ENCODE data around the gene BUB1B.
A peak's percentile ranks its signal among the peaks of the same experiment; 100 is the strongest.

BUB1B gene

GRCh38 chr15:40265875-40266274 is 105.0 kb downstream of the BUB1B start:
- no peak for DNase-seq (ENCODE audit: low read depth)
- no peak overlapping the region for H3K4me3 ChIP-seq (ENCODE audit: control insufficient read depth, low read depth, low read length)
- no peak for TF ChIP-seq CTCF (IDR thresholded peaks at IDR 0.05; ENCODE audit: control insufficient read depth, insufficient read depth, low read depth, low read length, missing control alignments)

GRCh38 chr15:40266828-40267304 is 106.0 kb downstream of the BUB1B start:
- peak; percentile 85 for DNase-seq (ENCODE audit: low read depth)
- no peak for TF ChIP-seq CTCF (IDR thresholded peaks at IDR 0.05; ENCODE audit: control insufficient read depth, insufficient read depth, low read depth, low read length, missing control alignments)
- no peak overlapping the region for H3K4me3 ChIP-seq (ENCODE audit: control insufficient read depth, low read depth, low read length)

- no peak for DNase-seq (ENCODE audit: low read depth)
- no peak overlapping the region for H3K4me3 ChIP-seq (ENCODE audit: control insufficient read depth, low read depth, low read length)
- no peak for TF ChIP-seq CTCF (IDR thresholded peaks at IDR 0.05; ENCODE audit: control insufficient read depth, insufficient read depth, low read depth, low read length, missing control alignments)
Measured at GRCh38 chr15:40267670-40268069, 106.8 kb downstream of the BUB1B start.

GRCh38 chr15:40269604-40270003 is 108.7 kb downstream of the BUB1B start:
- no peak for DNase-seq (ENCODE audit: low read depth)
- TF ChIP-seq CTCF (IDR thresholded peaks at IDR 0.05; ENCODE audit: control insufficient read depth, insufficient read depth, low read depth, low read length, missing control alignments): no peak
- H3K4me3 ChIP-seq (ENCODE audit: control insufficient read depth, low read depth, low read length): no peak overlapping the region

GRCh38 chr15:40270246-40270995 is 109.6 kb downstream of the BUB1B start:
- TF ChIP-seq CTCF (IDR thresholded peaks at IDR 0.05; ENCODE audit: control insufficient read depth, insufficient read depth, low read depth, low read length, missing control alignments): no peak
- no peak for DNase-seq (ENCODE audit: low read depth)
- H3K4me3 ChIP-seq (ENCODE audit: control insufficient read depth, low read depth, low read length): no peak overlapping the region

Data from AG09309 (cell line).